RWPE1 (cell line): ENCODE results near the gene REEP5.
"Not testable (repeated sequence)": the region's sequence is repeated elsewhere in the genome, so short reads cannot be mapped to it uniquely, and the experiment has no call there.

Experiments
- CTCF ChIA-PET: fragments of 350-600 bp; sonication (Branson Sonifier 250); formaldehyde crosslinking; extraction: SDS; loops from one replicate; lab custom pipeline; 2021; lab: Yijun Ruan, JAX
- POLR2A ChIA-PET: fragments of 400-600 bp; formaldehyde crosslinking; extraction: SDS; loops from one replicate; lab custom pipeline; 2020; ENCODE audit warnings: antibody characterized with exemption; ENCODE audit not compliant: low non-redundant PET; lab: Yijun Ruan, JAX
- DNase-seq: peaks from one replicate; pipeline ENCODE4 v3.0.0; 2012; ENCODE audit warnings: low spot score
- H3K27ac ChIP-seq: fragments of 450-650 bp; 2 replicates; pipeline ENCODE4 v1.5.1; 2017
- CTCF ChIP-seq: fragments of 450-650 bp; conservative IDR thresholded peaks from 2 replicates; pipeline ENCODE4 v1.5.1; 2017; ENCODE audit warnings: low read depth, mild to moderate bottlenecking

REEP5 gene

GRCh38 chr5:112921833-112922817, at the start of gene REEP5:
Gene REEP5 (minus strand): TSS chr5:112922227. CDS start chr5:112922190, 37 bp downstream.
- peak; percentile 99 for TF ChIP-seq CTCF
- POLR2A ChIA-PET = interaction anchor here (1.4 kb wide), 2 partner anchors 54 to 61 kb away, joined by 6 to 7 read pairs; partner anchors contain the start of gene SRP19

GRCh38 chr5:112971276-112971675, 49.2 kb upstream of the REEP5 start:
- no peak overlapping the region for H3K27ac ChIP-seq
- no peak for DNase-seq
- POLR2A ChIA-PET = no interaction called here
- TF ChIP-seq CTCF = no peak
- CTCF ChIA-PET = no interaction called here

More at GRCh38 chr5:112921833-112922817, at the start of gene REEP5:
- CTCF ChIA-PET = interaction anchor here (0.7 to 1.8 kb wide), 5 partner anchors 13 to 567 kb away, joined by 3 to 5 read pairs (median 3); no protein-coding TSS in a partner anchor
- peak within 1 kb of the TSS; percentile 85 for H3K27ac ChIP-seq
- DNase-seq = peak; percentile 88

- ChIA-PET POLR2A (no interaction called here), CTCF (interaction anchor here (1.1 kb wide), 1 partner anchor 416 kb away, joined by 3 read pairs; no protein-coding TSS in a partner anchor)
- H3K27ac ChIP-seq = no peak overlapping the region
- no peak for DNase-seq
- TF ChIP-seq CTCF = no peak
Observed at GRCh38 chr5:112968411-112969106, 46.5 kb upstream of the REEP5 start.

GRCh38 chr5:112967520-112968083, 45.6 kb upstream of the REEP5 start:
- no peak for DNase-seq
- TF ChIP-seq CTCF = no peak
- POLR2A ChIA-PET = no interaction called here
- CTCF ChIA-PET = interaction anchor here (1.1 kb wide), 1 partner anchor 416 kb away, joined by 3 read pairs; no protein-coding TSS in a partner anchor
- no peak overlapping the region for H3K27ac ChIP-seq

GRCh38 chr5:112965733-112966306, 43.8 kb upstream of the REEP5 start:
- no peak for DNase-seq
- ChIA-PET POLR2A (no interaction called here), CTCF (interaction anchor here (1.5 kb wide), 1 partner anchor 9 kb away, joined by 3 read pairs; no protein-coding TSS in a partner anchor)
- no peak for TF ChIP-seq CTCF
- no peak overlapping the region for H3K27ac ChIP-seq

GRCh38 chr5:112963374-112963733, 41.3 kb upstream of the REEP5 start:
- peak overlapping the region; percentile 76 for H3K27ac ChIP-seq
- POLR2A ChIA-PET, DNase-seq: not testable (repeated sequence)
- CTCF ChIA-PET = interaction anchor here (1.0 kb wide), 1 partner anchor 412 kb away, joined by 4 read pairs; no protein-coding TSS in a partner anchor
